ENCODE results near the gene USH1C.

Gene USH1C

DNA sequence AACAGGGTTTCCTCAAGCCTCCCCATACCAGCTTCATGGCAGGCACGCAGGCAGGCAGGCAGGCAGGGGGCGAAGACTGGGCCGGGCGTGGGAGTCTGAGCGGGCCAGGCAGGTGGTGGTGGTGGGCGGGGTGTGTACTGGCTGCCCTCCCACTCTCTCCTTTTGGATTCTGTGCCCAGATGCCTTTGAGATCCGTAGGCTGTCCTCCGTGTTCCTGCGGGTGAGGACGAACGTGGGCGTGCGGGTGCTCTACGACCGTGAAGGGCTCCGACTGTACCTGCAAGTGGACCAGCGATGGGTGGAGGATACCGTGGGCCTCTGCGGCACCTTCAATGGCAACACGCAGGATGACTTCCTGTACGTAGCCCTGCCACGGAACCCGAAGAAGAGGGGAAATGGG is 25.8 kb upstream of the USH1C start:
- DNase-seq (ENCODE audit: low spot score): no peak

DNA sequence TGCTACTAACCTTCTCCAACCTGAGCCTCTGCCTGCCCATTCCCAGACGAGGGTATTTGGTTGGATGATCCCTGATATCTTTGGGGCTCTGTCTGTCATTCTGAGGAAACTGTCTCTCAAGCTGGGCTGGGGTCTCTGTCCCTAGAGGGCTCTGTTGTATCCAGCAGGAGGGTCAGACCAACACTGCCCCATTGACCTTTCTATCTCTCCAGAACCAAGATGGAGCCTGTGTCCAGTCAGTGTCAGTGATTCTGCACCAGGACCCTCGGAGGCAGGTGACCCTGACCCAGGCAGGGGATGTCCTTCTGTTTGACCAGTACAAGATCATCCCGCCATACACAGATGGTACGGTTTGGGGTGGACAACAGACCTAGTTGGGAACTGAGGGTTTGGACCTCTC is 24.7 kb upstream of the USH1C start:
- DNase-seq (ENCODE audit: low spot score): no peak

DNA sequence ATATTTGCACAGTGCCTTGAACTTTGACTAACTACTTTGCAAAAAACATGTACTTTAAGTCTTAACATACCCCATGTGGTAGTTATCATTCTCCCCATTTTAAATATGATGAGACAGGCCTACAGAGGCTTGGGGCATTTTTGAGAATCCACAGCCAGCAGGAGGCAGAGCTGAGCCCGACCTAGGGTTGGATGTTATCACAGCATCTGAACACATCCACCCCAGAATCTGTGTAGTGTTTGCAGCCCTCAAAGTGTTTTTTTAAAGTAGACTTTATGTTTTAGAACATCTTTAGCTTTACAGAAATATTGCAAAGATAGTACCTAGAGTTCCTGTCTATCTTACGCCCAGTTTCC is 20.4 kb upstream of the USH1C start:
- no peak for DNase-seq (ENCODE audit: low spot score)

DNA sequence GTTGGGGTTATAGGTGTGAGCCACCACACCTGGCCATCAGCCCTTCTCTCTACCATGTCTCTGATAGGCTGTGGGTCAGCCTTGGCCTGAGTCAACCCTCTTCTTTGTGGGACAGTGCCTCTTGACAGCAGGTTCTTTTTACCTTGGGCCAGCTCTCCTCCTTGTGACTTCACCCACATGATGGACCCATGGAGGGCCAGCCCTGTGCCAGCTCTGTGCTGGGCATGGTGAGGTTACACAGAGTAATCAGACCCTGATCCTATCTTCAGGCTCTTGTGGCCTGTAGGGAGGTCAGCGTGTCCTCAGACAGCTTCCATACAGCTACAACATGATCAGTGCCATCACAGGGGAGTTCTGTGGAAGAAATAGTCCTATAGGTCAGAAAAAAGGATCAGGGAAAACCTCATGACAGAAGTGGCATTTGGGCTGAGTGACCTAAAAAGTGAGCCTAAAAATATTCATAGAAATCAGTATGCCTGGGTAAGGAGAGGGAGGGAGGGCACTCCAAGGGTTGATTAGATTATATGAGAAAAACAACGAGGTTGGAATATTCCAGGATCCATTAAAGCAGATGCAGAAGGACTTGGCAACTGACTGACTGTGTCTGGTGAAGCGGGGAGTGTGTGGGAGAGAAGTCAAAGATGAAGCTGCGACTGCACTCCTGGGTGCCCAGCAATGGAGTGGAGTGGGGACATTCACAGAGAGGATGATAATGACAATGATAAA is 19.9 kb upstream of the USH1C start:
- no peak for DNase-seq (ENCODE audit: low spot score)

DNA sequence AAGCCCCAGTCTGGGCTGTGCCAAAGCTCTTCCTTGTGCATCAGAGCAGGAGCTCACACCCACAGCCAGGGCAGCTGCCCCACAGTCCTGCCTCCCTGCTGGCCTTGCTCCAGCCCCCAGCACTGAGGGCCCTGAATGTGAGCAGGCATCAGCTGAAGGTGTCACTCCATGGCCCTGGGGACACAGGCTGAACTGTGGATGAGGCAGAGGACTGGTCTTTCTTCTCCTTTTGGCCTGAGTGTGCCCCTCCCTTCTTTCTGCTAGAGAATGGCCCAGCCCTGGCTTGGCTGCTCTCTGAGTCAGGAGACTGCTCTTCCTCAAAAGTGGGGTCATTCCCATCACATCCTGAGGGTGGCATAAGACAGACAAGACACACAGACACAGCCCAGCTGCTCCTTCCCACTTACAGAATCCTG is 19.0 kb upstream of the USH1C start:
- no peak for DNase-seq (ENCODE audit: low spot score)

DNA sequence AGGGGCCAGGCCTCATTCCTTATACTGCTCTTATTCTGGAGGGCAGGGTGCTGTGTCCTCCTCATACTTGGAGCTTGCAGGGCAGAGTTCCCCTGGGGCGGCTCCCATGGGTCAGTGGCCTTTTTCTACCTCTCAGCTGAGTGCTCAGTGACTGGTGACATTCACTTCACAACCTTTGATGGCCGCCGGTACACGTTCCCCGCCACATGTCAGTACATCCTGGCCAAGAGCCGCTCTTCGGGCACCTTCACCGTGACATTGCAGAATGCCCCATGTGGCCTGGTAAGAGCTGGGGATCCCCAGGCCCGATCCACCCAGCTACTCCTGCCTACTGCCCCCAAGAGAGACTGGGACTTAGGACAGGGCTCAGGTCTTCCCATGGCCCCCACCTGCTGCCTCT is 17.3 kb upstream of the USH1C start:
- DNase-seq (ENCODE audit: low spot score): no peak

DNA sequence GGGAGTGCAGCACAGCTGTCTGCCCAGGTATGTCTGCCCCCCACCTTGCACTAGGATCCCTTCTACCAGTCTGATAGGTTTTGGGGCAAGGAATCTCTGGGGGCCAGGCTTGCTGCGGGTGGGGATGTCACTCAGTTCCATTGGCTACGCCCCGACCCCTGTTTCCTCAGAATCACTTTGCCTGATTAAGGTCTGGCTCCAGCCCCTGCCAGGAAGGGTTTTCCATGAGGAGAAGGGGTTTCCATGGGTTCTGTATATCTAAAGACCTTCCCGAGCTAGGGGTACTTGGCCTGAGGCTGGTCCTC is 16.8 kb upstream of the USH1C start:
- DNase-seq (ENCODE audit: low spot score): no peak

DNA sequence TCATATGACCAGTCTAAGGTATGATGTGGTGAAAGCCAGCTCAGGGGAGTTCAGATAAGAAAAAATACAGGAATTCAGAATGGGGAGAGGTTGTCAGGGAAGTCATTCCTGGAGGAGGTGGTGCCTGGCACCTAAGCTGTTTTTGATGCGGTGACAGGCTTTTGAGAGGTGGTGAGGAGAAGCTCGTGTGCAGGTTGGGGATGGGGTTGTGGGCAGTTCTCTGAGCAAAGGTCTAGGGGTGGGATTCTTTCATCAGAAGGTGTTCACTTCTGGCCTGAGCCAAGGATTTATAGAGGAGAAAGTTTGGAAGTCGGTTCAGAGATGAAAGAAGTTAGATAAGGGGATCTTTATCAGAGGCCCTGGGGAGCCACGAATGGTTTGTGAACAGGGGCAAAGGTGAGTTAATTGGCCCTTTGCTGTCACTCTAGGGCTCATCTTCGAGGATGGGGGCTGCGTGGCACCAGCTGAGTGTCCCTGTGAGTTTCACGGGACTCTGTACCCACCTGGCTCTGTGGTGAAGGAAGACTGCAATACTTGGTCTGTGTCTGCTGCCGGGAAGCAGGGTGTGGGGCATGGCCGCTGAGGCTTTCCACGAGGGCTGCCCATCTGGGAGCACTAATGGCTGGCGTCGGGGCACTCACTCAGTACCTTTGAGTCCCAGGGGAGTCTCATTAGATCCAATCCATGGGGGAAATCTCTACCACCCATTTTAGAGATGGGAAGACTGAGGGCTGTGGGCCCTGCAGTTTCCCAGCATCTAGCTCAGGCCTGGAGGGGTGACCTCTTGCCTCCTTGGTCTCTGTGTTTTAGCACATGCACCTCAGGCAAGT is 16.3 kb upstream of the USH1C start:
- no peak for DNase-seq (ENCODE audit: low spot score)

DNA sequence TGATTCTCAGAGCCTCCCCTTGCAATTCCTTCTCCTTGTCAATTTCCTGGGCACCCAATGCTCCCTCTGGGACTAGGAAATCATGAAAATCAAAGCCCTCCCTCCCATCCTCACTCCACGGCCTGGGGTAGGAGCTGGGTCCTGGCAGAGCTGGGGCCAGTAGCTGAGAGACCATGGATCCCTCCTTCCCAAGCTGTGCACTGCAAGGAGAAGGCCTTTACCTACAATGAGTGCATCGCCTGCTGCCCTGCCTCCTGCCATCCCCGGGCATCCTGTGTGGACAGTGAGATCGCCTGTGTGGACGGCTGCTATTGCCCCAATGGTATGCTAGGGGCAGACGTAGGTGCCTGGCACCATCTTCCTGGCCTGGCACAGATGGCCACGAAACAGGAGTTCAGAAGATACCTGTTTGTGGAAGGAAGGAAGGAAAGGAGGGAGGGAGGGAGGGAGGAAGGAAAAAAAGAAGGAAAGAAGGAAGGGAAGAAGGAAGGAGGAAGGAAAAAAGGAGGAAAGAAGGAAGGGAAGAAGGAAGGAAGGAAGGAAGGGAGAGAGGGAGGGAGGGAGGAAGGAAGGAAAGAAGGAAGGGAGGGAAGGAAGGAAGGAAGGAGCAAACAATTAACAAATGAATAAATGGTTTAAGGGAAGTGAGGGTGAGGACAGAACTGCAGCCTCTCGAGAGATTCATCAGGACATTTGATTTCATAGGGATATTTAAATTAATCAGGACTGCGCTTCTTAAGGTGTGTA is 15.3 kb upstream of the USH1C start:
- no peak for DNase-seq (ENCODE audit: low spot score)

DNA sequence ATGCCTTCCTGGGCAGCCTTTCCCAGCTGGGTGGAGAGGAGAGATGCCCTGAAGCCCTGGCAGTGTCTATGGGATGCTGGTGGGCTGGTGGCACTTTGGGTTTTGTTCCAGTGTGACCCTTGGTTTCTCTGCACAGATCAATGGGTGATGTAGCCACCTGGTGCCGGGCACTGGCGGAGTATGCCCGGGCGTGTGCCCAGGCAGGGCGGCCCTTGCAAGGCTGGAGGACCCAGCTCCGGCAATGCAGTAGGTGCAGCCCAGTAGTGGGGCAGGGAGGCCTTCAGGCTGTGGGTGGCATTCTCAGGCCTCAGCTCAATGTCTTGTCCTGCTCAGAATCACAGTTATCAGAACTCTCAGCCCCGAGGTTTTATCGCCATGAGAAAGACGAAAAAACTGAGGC is 14.7 kb upstream of the USH1C start:
- DNase-seq (ENCODE audit: low spot score): no peak

DNA sequence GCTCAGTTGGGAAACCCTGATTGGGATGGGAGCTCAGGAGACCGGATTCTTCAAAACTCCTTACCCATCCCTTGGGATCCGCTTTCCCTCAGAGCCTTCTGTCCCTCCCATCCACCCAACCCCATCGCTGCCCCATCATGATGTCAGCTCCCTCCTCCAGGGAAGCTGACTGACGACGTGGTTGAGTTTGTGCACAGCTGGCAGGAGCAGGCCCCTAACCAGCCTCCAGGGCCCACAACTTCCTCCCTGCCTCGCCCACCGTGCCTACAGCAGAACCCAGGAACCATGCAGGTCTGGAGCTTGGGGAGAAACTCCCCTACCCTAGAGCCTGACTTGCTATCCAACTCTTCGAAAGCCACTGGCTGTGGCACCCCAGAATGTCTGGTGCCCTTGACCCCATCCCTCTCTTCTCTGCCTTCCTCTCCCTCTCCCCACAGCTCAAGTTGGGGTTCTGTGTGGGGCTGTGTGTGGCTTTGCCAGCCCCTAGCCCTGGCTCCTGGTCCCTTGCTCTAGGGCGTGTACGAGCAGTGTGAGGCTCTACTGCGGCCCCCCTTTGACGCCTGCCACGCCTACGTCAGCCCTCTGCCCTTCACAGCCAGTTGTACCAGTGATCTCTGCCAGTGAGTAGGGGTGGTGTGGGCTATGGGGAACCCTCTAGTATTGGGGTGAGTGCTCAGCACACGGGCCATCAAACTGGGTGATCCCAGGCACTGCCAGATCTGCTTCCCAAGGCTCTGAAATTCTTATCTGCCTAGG is 14.0 kb upstream of the USH1C start:
- no peak for DNase-seq (ENCODE audit: low spot score)

DNA sequence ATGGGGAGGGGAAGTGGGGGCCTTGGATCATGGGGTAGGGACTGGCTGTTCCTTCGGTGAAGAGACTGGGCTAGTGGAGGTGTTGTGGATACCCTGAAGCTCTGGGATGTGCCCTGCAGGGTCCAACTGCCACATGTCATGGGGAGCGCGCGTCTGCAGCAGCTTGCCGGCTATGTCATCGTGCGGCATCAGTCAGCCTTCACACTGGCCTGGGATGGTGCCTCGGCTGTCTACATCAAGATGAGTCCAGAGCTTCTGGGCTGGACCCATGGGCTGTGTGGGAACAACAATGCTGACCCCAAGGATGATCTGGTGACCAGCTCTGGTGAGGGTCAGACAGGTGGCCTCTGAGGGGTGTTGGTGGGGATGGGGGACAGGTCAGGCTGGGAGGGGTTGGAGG is 12.8 kb upstream of the USH1C start:
- no peak for DNase-seq (ENCODE audit: low spot score)

DNA sequence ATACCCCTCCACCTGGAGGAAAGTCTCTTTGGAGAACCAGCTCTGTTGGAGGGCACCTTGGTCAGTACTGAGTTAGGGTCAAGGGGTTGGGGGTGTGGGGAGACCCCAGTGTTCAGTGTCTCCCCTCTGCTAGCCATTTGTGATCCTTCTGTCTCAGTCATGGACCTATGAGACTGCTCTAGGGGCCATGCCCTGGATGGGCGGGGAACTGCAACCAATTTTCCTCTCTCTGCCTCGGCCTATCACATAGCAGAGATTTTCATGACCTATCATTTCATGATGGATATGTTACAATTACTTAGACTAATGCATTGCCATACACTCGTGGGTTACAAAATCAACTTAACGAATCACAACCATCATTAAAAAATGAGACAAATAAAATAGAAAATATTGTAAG is 10.3 kb upstream of the USH1C start:
- no peak for DNase-seq (ENCODE audit: low spot score)

DNA sequence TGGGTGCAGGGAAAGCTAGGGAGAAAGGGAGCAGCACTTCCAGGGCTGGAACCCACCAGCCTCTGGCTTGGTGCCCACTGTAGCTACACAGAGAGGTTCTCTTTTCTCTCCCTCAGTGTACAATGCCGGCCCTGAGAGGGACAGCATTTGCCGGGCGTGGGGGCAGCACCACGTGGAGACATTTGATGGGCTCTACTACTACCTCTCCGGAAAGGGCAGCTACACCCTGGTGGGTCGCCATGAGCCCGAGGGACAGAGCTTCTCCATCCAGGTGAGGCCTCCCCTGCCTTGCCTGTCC is 9.0 kb upstream of the USH1C start:
- no peak for DNase-seq (ENCODE audit: low spot score)

DNA sequence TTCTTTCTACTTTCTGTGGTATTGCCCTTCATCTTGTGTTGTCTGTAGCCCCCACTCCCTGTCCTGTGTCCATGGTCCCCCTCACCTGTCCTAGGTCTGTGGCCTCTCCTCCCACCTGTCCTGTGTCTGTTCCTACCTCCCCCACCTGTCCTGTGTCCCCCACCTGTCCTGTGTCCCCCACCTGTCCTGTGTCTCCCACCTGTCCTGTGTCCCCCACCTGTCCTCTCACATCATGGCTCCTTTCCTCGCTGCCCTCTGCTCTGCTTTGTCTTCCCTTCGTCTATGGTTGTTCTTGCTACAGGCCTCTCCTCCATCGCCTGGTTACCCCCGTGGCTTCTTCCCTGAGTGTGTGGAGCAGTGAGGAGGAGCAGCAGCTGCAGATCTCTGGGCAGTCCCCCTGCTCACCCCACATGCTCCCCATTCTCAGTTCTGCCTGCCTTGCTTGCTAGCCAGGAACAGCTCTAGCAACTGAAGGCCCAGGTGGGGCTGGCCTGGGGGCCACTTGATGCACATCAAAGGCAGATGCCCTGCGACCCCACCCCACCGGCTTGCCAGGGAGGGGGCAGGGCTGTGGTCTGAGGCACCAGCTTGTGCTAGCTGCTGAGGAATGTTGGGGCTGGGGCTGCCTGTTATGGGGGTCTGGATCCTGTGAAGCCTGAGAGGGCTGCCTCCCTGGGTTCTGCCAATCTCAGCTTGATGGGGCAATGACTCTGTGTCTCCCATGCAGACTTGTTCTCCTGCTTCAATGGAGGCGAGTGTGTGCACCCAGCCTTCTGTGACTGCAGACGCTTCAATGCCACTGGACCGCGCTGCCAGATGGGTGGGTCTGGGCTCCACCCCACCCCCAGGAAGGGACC is 8.4 kb upstream of the USH1C start:
- DNase-seq (ENCODE audit: low spot score): no peak

DNA sequence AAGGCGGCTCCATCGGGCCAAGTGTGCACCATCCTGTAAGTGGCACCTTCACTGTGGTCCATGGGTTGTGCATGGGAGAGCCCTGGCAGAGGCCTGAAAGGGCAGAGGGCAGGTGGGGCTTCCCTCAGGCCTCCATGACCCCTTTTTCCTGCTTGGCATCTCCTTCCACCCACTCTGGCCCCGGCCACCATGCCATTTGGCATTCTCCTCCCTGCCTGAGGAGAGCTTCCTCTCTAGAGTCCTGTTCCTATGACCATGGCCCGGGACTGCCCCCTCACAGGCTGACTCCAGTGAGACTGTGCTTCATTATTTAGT is 7.8 kb upstream of the USH1C start:
- DNase-seq (ENCODE audit: low spot score): no peak

DNA sequence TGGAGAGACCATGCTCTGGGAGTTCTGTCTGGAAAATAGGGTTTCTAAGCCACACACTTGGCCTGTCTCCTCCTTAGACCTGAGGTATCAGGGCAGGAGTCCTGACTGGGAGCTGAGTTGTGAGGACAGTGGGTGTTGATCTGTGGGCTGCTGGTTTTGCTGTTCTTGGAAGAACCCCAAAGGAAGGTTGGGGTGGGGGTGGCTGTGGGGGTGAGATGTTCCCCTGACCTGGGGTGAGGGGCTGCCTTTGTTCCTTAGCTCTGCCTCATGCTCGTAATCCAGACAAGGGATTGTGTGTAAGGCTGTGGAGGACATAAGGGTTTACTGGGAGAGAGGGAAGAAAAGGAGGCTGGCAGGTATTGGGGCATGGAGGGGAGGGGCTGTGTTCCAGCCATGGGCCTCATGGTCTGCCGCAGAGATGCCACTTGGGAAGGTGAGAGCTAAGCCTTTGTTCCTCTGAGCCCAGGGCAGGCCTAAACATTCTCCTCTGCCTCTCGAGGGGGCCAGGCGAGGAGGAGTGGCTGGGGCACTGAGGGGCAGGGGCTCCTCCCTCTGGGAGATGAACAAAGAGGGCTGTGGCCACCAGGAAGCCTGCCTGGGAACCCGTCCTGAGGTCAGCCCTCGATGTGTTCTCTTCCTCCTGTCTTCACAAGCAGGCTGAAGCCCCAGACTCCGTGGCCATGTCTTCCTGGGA is 7.3 kb upstream of the USH1C start:
- no peak for DNase-seq (ENCODE audit: low spot score)

DNA sequence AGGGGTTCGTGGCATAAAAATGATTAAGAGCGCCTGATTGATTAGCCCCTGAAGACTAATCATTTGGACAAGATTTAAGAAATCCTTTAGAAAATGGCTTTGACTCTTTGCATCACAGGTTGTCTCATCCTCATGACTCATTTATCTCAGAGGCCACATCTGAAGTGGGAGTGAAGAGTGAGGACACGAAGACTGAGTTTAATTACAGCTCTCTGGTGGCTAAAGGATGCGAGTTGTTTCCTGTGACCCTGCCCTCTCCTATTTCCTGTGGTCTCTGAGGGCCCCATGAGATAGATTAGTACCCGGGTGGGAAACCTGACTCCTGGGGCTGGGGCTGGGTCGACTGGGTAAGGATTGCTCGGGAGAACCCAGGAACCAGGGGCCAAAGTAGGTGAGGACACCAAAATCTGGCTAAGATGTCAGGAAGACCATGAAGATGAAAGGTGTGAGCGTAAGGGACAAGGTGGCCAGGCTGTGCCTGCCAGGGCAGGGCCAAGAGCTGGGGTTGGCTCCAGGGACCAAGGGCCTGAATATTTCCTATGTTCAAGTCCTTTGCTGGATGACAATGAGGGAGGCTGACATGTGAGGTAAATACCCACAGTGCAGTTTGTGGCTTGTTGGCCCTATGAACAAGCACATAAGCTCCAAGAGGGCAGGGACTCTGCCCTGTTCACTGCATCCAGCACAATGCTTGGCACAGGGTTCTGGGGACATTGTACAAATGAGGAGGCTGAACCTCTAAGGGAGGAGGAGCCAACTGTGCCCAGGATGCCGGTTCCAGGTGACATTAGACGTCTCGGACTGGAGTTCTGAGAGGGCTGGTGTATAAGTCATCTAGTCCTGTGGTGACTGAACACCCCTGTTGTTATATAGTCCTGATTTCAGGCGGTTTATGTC is 6.5 kb upstream of the USH1C start:
- no peak for DNase-seq (ENCODE audit: low spot score)

DNA sequence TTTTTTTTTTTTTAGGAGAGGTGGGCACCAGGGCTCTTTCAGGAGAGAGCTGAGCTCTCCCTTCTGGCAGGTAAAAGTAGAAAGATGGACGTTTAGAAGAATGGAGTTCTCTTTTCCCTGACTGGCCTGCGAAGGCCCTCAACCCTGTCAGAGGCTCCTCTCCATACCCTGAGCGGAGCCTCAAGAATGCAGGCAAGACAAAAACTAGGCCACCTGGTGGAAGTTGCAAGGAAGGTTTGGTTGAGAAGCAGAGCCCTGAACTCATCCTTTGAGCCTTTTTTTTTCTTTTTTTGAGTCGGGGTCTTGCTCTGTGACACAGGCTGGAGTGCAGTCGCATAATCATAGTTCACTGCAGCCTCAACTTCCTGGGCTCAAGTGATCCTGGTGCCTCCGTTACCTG is 4.2 kb upstream of the USH1C start:
- no peak for DNase-seq (ENCODE audit: low spot score)

DNA sequence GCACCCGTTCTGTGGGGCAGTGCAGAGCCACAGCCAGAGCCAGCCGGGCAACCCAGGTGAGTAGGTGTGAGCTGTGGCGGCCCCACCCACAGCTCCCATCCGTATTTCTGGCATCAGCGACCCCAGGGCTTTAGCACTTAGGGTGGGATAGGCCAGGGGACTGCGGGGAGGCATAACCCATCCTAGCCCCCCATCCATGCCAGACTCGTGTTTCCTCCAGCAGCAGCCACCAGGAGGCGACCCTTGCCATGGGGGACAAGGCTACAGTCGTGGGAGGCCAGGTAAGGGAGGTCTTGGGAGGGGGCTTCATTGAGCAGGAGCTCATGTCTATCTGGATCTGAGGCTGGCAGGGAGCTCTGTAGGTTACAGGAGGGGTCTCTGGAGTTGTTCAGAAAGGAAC is 3.7 kb upstream of the USH1C start:
- DNase-seq (ENCODE audit: low spot score): no peak
